M059J (cell line): ENCODE measurements around the gene CUL3. TPM values are rescaled to one million over a fixed set of nuclear protein-coding genes. Genes with fewer than 3 reads are reported as not detected.

ENCODE experiments used
- DNase-seq: peaks from one replicate; pipeline ENCODE4 v3.0.0-alpha.2; 2012; ENCODE audit warnings: low read depth
- total RNA-seq: library from RNA; depleted of rRNA; stranded (reverse); fragments of >200 nt; shearing (Covaris generic); gene quantifications from 2 replicates; pipeline ENCODE4 v1.2.3, GENCODE V29; 2014; rRNA removed

The CUL3 gene
- total RNA-seq, 1 experiment from 2014 or later: 68.0 TPM

DNA sequence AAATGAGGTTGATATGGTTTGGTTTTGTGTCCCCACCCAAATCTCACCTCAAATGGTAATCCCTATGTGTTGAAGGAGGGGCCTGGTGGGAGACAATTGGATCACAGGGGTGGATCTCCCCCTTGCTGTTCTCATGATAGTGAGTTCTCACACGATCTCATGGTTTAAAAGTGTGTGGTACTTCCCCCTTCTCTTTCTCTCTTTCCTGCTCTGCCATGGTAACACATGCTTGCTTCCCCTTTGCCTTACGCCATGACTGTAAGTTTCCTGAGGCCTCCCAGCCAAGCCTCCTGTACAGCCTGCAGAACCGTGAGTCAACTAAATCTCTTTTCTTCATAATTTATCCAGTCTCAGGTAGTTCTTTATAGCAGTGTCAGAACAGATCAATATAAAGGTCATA lies 158.5 kb downstream of the CUL3 start:
- DNase-seq: no peak

DNA sequence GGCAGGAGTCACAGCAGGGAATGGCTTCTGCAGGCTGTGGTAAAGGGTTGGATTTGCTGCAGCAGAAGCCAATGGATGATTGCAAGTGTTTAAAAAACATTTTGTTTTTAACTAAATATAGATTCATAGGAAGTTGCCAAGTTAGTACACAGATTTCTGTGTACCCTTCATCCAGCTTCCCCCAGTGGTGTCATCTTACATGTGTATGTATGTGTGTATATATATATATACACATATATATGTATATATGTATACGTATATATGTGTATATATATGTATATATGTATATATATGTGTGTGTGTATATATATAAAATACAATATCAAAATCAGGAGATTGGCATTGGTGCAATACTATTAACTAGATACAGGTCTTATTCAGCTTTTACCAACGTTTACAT lies 164.1 kb downstream of the CUL3 start:
- no peak for DNase-seq

Other genes starting within 250 kb of the CUL3 start
- gene FAM124B, start 183.3 kb downstream of the CUL3 start, total RNA-seq: 0.12 TPM in 1 of 2 replicates, not detected in the other
- gene CCDC195, start 131.0 kb upstream of the CUL3 start, total RNA-seq: not detected in 2 replicates